ENCODE results near the gene APOL4.
"Not testable (repeated sequence)": the region's sequence is repeated elsewhere in the genome, so short reads cannot be mapped to it uniquely, and the experiment has no call there.

The APOL4 gene

GRCh38 chr22:36155702-36156101 is 45.9 kb downstream of the APOL4 start:
- TF ChIP-seq CTCF (IDR thresholded peaks at IDR 0.05; ENCODE audit: low read depth, low read length) = no peak
- H3K4me3 ChIP-seq (ENCODE audit: low read depth, low read length) = no peak overlapping the region

- no peak overlapping the region for H3K4me3 ChIP-seq (ENCODE audit: low read depth, low read length)
- TF ChIP-seq CTCF (IDR thresholded peaks at IDR 0.05; ENCODE audit: low read depth, low read length) = no peak
These were observed 47.1 kb downstream of the APOL4 start for GRCh38 chr22:36154423-36154945.

- TF ChIP-seq CTCF (IDR thresholded peaks at IDR 0.05; ENCODE audit: low read depth, low read length) = no peak
- H3K4me3 ChIP-seq (ENCODE audit: low read depth, low read length) = no peak overlapping the region
These were observed 47.8 kb downstream of the APOL4 start for GRCh38 chr22:36153501-36154422.

- not testable (repeated sequence) for H3K4me3 ChIP-seq (ENCODE audit: low read depth, low read length)
These were observed 48.8 kb downstream of the APOL4 start for GRCh38 chr22:36152821-36153220.

GRCh38 chr22:36152088-36152487 is 49.5 kb downstream of the APOL4 start:
- H3K4me3 ChIP-seq (ENCODE audit: low read depth, low read length) = no peak overlapping the region
- no peak for TF ChIP-seq CTCF (IDR thresholded peaks at IDR 0.05; ENCODE audit: low read depth, low read length)

GRCh38 chr22:36151006-36151595 is 50.5 kb downstream of the APOL4 start:
- TF ChIP-seq CTCF (IDR thresholded peaks at IDR 0.05; ENCODE audit: low read depth, low read length) = no peak
- H3K4me3 ChIP-seq (ENCODE audit: low read depth, low read length) = no peak overlapping the region

GRCh38 chr22:36149441-36149840 is 52.2 kb downstream of the APOL4 start:
- H3K4me3 ChIP-seq (ENCODE audit: low read depth, low read length) = no peak overlapping the region
- no peak for TF ChIP-seq CTCF (IDR thresholded peaks at IDR 0.05; ENCODE audit: low read depth, low read length)

All from WI38 (cell line).